Measurements from ENCODE around the gene TMEM59.
"Not testable (repeated sequence)": the region's sequence is repeated elsewhere in the genome, so short reads cannot be mapped to it uniquely, and the experiment has no call there.

Gene TMEM59

GRCh38 chr1:54053745-54054437 lies 887 bp upstream of the TMEM59 start:
- DNase-seq (ENCODE audit: low read depth in 2 of 2) = no peak

GRCh38 chr1:54052431-54052933 lies 522 bp downstream of the TMEM59 start:
- peak in 1 of 2 donors; percentile 5 for DNase-seq (ENCODE audit: low read depth in 2 of 2)

GRCh38 chr1:54051933-54052430 lies 1.0 kb downstream of the TMEM59 start:
- DNase-seq (ENCODE audit: low read depth in 2 of 2) = no peak

GRCh38 chr1:54050435-54050834 lies 2.6 kb downstream of the TMEM59 start:
- DNase-seq (ENCODE audit: low read depth in 2 of 2) = not testable (repeated sequence)

- DNase-seq (ENCODE audit: low read depth in 2 of 2) = no peak
Observed at GRCh38 chr1:54047384-54048305, 5.4 kb downstream of the TMEM59 start.

- no peak for DNase-seq (ENCODE audit: low read depth in 2 of 2)
Observed at GRCh38 chr1:54046671-54047383, 6.2 kb downstream of the TMEM59 start.

GRCh38 chr1:54045496-54045895 lies 7.5 kb downstream of the TMEM59 start:
- DNase-seq (ENCODE audit: low read depth in 2 of 2) = no peak

GRCh38 chr1:54041806-54042205 lies 11.2 kb downstream of the TMEM59 start:
- no peak for DNase-seq (ENCODE audit: low read depth in 2 of 2)

- no peak for DNase-seq (ENCODE audit: low read depth in 2 of 2)
Observed at GRCh38 chr1:54037476-54037875, 15.5 kb downstream of the TMEM59 start.

GRCh38 chr1:54028306-54029251 lies 24.4 kb downstream of the TMEM59 start:
- DNase-seq (ENCODE audit: low read depth in 2 of 2) = no peak

GRCh38 chr1:54027848-54028247 lies 25.2 kb downstream of the TMEM59 start:
- no peak for DNase-seq (ENCODE audit: low read depth in 2 of 2)

GRCh38 chr1:54024811-54025210 lies 28.2 kb downstream of the TMEM59 start:
- DNase-seq (ENCODE audit: low read depth in 2 of 2) = not testable (repeated sequence)

GRCh38 chr1:54024358-54024757 lies 28.6 kb downstream of the TMEM59 start:
- no peak for DNase-seq (ENCODE audit: low read depth in 2 of 2)

- not testable (repeated sequence) for DNase-seq (ENCODE audit: low read depth in 2 of 2)
Observed at GRCh38 chr1:54019562-54020176, 33.3 kb downstream of the TMEM59 start.

- no peak for DNase-seq (ENCODE audit: low read depth in 2 of 2)
Observed at GRCh38 chr1:54018635-54019034, 34.4 kb downstream of the TMEM59 start.

GRCh38 chr1:54017979-54018378 lies 35.0 kb downstream of the TMEM59 start, which contains the start of gene LDLRAD1:
Gene LDLRAD1 (minus strand): TSS chr1:54018186. CDS start chr1:54018112, 74 bp downstream.
- DNase-seq (ENCODE audit: low read depth in 2 of 2) = no peak

GRCh38 chr1:54016343-54017282 lies 36.4 kb downstream of the TMEM59 start:
- DNase-seq (ENCODE audit: low read depth in 2 of 2) = no peak

GRCh38 chr1:54014009-54014629 lies 38.9 kb downstream of the TMEM59 start:
- no peak for DNase-seq (ENCODE audit: low read depth in 2 of 2)
